Epithelial cell of esophagus (primary cell): Measurements from ENCODE around the gene MTX3.

Experiments
- DNase-seq: peaks from one replicate; pipeline ENCODE4 v3.0.0; 2010; ENCODE audit warnings: low read depth
- H3K4me3 ChIP-seq: 2 replicates; pipeline ENCODE4 v1.5.1; 2011; ENCODE audit warnings: mild to moderate bottlenecking, low read length, control low read depth
- TF ChIP-seq, protein P1 (sequence below): IDR thresholded peaks from 2 replicates; pipeline ENCODE4 v1.5.1; 2011; ENCODE audit warnings: low read depth, mild to moderate bottlenecking, low read length, control low read depth, inconsistent platforms; ENCODE audit not compliant: insufficient read depth; ENCODE audit errors: missing control alignments

MTX3 gene

DNA sequence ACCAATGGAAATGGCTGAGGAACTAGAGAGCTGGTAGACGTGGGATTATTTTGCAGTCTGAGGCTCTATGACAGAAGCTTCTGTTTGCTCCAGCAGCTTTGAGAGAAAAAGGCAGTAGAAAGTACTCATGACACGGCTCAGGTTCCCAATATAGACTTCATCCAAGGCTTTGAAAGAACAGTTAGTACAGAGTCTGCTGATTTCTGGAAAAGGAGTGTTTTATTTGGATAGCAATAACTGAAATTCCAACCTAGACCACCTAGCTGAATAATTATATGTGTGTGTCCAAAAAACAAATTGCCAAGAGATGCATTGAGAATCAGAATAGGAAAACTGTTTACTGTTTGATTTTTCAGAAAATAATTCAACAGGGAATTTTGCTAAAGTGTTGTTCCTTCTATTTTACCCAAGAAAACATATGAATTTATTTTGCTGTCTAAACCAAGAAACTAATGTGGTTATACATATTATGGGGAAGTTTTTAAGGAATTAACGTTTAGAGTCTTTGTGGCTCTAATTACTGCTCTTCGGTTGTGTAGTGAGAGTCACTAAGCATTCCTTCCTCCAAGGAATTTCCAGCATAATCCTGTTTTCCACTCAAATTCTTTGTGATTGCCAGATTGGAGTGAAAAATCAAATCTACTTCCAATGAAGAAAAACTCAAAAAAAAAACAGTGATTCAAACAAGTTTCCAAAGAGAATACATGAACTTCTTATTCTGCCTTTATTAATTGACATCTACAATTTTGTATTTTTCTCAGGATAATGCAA is 18.1 kb upstream of the MTX3 start:
- TF ChIP-seq, protein P1, sequence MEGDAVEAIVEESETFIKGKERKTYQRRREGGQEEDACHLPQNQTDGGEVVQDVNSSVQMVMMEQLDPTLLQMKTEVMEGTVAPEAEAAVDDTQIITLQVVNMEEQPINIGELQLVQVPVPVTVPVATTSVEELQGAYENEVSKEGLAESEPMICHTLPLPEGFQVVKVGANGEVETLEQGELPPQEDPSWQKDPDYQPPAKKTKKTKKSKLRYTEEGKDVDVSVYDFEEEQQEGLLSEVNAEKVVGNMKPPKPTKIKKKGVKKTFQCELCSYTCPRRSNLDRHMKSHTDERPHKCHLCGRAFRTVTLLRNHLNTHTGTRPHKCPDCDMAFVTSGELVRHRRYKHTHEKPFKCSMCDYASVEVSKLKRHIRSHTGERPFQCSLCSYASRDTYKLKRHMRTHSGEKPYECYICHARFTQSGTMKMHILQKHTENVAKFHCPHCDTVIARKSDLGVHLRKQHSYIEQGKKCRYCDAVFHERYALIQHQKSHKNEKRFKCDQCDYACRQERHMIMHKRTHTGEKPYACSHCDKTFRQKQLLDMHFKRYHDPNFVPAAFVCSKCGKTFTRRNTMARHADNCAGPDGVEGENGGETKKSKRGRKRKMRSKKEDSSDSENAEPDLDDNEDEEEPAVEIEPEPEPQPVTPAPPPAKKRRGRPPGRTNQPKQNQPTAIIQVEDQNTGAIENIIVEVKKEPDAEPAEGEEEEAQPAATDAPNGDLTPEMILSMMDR, result no peak
- no peak overlapping the region for H3K4me3 ChIP-seq
- DNase-seq, result no peak

DNA sequence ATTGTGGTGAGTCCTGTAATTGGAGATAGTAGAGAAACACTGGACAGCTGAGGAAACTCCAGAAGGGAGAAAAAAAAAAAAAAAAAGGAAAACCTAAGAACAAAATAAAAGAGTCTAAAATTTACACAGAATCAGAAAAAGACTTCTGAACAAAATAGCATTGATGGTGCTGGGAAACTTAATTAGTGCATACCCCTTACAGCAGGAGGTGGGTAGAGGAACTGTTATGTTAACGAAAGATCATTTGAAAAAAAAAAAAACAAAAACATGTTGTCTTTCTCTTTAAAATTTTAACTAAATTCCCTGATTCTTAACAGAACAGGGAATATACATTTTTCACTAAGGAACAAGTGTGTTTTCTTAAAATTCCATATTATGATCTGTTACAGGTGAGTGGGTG is 11.6 kb upstream of the MTX3 start:
- no peak for DNase-seq
- no peak overlapping the region for H3K4me3 ChIP-seq
- TF ChIP-seq, protein P1, result no peak

DNA sequence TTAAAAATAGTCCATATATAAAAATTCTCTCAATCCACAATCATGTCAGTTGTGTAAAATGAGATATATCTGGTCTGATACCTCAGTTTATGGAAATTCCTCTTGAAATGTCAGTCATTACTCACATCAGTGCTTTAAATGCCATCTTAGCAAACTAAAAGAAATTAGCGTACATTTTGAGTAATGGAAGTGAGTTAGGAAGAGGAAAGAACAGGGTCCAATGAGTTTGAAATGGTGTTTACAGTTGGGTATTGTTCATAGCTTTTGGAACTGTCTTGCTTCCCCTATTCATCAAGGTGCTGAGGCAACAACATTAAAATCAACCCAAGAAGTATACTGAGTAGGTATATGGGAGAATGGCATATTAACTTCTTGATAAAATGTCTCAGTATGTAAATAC is 8.7 kb upstream of the MTX3 start:
- H3K4me3 ChIP-seq, result no peak overlapping the region
- TF ChIP-seq, protein P1, result no peak
- DNase-seq, result no peak

DNA sequence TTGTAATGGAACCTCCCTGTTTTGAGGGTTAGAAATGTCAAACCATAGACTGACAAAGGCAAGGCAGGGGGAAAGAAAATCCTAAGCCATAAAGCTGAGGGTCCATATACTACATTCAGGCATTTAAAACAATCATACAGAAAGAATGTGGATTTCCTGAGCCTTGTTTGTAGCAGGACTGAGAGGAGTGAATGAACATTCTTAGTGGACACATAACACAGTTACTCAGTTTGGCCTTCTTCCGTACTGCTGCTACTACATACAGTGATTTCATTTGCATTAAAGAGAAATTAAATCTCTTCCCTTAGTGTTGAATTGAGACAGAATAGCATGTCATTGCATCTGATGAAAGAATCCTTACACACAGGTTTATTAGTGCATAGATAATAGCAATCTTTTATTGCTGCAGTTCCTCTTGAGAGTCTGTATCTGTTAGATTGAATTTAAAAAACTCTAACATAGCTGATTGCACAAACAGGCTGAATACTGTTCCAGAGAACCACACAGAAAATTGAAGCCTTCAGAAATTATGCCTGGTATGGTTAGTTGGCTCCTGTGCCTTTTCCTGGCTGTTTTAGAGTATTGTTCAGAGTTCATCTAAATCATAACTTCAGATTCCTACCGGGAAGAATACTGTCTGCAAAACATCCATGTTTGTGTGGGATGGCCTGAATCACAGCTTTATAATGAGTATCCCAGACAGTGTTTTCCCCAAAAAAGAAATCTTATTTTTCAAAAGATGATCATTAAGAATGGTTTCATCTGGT is 2.0 kb upstream of the MTX3 start:
- no peak for DNase-seq
- TF ChIP-seq, protein P1, result no peak
- no peak overlapping the region for H3K4me3 ChIP-seq

DNA sequence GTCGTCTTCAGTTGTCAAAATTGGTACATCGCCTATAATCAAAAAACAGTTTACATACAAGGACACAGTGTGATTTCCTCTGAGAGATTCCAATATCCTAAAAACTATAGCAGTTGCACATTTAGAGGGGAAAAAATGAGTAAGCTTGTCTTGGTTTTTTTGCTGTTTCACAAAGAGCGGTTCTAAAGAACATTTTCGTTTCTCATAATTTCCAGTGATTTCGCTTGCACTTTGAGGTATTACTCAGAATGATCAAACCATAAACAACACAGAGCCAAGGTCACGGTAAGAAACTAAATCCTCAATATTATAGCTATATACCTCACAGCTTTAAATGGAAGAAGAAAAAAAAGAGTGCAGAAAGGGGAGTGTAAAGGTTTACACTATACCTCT is 861 bp downstream of the MTX3 start:
- H3K4me3 ChIP-seq, result peak overlapping the region; percentile 90
- TF ChIP-seq, protein P1, result no peak
- no peak for DNase-seq

DNA sequence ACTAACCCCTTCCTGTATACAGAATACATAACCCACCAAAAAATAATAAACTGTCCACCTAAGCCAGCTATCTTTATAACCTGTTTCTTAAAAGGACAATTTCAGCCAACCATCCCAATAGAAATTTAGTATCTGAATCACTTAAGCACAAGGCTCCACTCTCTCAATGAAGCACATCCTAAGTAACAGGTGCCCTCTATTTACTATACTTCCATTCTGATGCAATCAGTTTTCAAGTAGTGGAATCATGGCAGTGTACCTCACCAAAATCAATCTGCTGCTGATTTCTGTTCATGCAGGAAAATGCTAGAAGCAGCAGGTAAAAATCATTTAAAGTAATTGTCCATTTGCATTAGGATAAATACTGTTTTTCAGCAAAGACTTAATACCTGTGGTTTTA is 4.8 kb downstream of the MTX3 start:
- no peak for DNase-seq
- TF ChIP-seq, protein P1, result no peak
- H3K4me3 ChIP-seq, result no peak overlapping the region
